Muscle of back (tissue), 11 donors: ENCODE results near the gene ST8SIA5. TPM values are rescaled to one million over a fixed set of nuclear protein-coding genes. Genes with fewer than 3 reads are reported as not detected.

Source experiments
- DNase-seq, 3 donors: peaks; one replicate each; pipeline versions ENCODE4 v3.0.0 to v3.0.0-alpha.2; 2013
- polyA plus RNA-seq, 10 donors: library from polyadenylated mRNA; unstranded; fragments of 120-200 nt; gene quantifications; one replicate each; pipeline ENCODE4 v1.2.1, GENCODE V29; 2013; ENCODE audit not compliant: insufficient read length in 10 of 10

The ST8SIA5 gene
- polyA plus RNA-seq, 10 donors: 3.4 to 7.6 (median 6.4) TPM

DNA sequence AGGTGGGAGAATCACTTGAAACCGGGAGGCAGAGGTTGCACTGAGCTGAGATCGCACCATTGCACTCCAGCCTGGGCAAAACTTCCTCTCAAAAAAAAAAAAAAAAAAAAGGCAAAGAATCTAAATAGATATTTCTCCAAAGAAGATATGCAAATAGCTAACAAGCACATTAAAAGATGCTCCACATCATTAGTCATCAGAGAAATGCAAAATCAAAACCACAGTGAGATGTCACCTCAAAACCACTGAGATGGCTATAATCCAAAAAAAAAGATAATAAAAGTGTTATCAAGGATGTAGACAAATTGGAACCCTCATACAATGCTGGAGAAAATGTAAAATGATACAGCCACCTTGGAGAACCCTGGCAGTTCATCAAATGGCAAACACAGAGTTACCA, 8.4 kb downstream of the ST8SIA5 start:
- DNase-seq: no peak

DNA sequence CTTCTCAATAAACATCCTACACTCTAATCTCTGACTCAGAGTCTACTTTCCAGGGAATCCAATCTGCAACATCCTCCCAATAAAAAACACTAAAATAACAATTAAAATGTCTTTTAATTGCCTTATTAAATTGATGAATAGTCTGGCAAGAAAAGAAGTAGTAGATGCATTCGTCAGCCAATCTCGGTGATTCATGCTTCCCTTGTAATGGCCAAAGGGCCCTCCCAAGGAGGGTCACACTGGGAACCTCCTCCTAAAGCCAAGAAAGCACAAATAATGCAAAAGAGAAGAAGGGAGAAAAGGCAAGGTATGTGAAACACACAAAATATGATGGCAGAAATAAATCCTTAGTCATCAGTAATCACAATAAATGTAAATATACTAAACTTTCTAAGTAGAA, 16.8 kb downstream of the ST8SIA5 start:
- no peak for DNase-seq

DNA sequence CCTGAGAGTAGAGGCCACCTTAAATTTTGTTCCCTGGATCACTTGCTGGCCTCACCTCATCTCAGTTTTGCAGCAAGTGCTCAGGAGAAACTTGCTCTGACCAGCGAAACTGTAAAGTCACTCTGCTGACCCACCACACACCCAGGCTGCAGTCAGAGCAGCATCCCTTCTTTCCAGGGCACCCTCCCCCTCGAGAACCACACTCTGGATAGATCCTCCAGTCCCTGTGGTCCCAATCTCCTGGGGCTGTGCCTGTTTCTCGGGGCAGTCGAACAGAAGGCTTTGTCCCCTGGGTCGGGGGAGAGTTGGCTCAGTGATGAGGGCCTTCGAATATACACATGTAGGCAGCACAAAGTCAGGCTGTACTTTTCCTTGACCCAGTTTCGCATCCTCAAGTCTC, 18.4 kb downstream of the ST8SIA5 start:
- DNase-seq: no peak

DNA sequence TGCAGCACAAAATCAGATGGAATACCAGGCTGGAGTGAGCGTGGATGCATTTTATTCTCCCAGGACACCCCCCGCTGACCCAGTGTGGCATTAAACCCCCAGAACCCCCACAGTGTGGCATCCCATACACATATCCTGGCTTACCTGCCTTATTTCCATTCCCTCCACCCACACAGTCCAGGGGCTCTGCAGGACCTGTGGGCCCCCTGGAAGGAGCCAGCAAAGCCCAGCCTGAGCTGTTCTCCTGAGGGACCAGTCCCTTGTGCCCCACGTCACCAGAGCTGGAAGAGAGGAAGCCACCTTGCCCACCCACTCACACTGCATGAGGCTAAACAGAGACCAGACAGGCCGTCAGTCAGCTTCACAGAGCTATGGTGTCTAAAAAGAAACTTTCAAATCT, 20.1 kb downstream of the ST8SIA5 start:
- no peak for DNase-seq

DNA sequence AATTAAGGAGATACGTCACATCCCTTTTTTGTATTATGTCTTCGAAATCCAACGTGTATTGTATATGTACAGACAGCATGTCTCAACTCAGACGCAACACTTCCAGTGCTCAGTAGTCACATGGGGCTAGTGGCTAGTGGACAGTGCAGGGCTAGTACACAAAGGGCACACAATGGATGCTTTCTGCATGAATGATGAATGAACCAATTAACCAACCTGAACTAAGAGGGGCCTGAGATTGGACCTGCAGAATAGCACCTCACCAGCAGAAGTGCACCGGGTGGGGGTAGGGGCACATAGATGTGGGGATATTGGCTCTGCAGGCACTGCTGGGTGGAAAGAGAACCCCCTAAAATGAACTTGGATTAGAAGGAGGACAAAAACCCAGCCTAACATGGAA, 20.7 kb downstream of the ST8SIA5 start:
- DNase-seq: no peak

DNA sequence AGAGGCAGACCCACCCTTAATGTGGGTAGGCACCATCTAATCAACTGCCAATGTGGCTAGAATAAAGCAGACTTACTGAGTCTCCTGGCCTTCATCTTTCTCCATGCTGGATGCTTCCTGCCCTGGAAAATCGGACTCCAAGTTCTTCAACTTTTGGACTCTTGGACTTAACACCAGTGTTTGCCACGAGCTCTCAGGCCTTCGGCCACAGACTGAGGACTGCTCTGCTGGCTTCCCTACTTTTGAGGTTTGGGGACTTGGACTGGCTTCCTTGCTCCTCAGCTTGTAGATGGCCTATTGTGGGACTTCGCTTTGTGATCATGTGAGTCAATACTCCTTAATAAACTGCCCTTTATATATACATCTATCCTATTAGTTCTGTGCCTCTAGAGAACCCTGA, 21.9 kb downstream of the ST8SIA5 start:
- no peak for DNase-seq

DNA sequence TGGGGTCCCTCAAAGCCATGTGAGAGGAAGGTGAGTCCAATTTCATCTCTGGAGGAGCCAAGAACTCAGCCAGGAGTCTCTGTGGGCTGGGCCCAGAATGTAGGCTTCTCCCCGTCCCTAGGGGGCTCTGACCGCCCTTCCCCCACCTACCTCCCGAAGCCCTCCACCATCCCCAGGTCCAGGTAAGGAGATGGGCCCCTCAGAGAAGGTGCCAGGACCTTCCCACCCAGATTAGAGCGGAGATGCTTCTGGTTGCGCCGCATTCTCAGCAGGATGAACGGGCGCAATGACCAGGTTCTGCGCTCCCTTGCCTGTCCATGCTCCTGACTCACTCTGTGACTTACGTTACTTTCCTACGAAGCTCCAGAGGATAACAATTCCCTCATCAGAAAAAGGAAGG, 23.0 kb downstream of the ST8SIA5 start:
- no peak for DNase-seq

DNA sequence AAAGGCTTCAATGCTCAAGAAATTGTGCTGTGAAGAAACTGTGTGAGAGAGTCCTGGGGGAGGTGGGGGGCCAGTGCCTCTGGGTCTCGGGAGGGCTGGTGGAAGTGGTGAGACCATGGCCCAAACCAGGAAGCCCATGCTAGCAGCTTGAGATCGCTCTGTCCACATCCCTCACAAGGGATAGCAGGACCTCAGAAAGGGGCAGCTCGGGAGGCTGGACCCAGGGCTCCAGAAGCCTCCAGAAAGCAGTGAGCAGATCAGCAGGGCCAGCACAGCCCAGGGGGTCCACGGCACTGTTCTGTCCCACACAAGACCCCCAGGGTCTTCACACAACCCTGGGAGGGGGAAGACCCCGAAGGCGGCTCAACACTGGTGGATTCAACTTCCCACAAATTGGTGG, 24.1 kb downstream of the ST8SIA5 start:
- no peak for DNase-seq

DNA sequence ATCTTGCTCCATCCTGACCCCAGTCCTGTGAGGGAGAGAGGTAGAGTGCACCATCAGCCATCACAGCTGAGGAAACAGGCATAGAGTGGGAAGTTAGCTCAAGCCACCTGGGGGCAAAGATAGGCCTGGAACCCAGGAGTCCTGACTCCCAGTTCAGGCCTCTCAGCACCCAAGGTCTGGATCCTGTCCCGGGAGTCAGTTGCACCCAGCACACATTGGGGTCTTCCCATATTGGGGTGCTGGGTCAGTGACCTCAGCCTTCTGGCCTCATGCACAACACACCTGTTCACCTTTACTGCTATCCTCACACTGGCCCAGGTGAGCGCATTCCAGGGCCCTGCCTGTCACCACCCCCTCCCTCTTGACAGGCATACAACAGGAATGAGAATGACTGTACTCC, 24.7 kb downstream of the ST8SIA5 start:
- DNase-seq: no peak

DNA sequence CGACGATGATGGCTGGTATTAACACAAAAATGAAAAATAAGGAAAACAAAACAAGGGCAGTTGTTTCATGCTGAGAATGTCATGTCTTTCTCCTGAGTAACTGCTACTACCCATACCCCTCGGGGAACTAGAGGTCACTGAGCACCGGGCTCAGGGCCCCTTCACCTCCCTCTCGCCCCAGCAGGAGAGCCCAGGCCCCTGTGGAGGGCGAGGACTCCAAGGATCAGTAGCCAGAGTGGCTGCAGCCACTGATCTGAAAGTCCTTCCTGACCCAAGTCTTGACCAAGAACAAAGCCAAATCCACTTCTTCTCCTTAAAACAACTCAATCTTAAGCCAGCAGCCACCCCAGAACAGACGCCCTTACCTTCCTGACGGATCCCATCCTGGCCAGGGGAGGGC, 25.5 kb downstream of the ST8SIA5 start:
- no peak for DNase-seq

DNA sequence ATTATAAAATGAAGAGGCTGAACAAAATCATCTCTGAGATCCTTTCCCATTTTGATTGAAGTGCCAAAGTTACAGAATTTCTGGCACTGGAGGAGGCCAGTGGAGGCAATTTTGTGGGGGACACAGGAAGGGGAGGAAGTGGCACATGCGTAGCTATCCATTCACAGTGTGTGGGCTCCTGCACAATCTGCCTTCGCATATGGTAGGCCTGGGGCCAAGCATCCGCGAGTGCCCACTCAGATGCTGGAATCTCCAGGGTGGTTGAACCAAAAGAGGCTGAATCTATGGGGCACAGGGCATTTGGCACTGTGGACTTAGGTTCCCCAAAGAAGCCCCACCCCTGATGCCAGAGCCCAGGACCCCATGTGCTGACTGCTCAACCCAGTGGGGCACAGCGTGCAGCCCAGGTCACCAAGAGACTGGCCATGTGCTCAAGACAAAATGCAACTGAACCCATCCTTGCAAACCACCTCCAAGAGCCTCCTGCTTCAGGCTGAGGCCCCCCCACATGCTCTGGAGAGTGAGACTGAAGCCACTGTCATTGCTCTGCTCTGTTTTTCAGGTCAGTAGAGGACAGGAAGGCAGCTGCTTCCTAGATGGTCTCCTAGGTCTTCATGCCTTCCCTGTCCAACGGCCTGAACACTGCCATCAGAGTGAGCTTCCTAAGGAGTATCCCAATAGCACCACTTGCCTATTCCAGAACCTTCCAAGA, 28.5 kb downstream of the ST8SIA5 start:
- DNase-seq: no peak

DNA sequence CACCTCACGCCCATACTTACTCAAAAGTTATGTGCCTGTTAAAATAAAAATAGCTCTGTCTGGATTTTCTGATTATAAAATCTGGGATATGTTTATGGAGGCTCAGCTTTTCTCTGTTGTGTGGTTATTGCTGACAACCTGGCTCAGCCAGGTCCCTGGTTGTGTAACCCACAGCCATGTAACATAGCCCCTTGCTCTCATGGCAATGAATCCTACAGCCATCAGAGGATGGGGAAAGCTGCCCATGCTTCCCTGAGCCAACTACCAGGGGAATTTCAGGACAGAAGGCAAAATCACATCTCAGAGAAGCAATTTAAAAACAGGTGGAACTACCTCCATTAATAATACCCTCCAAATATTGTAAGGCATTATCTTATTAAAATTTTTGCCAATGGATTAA, 29.7 kb downstream of the ST8SIA5 start:
- DNase-seq: no peak

DNA sequence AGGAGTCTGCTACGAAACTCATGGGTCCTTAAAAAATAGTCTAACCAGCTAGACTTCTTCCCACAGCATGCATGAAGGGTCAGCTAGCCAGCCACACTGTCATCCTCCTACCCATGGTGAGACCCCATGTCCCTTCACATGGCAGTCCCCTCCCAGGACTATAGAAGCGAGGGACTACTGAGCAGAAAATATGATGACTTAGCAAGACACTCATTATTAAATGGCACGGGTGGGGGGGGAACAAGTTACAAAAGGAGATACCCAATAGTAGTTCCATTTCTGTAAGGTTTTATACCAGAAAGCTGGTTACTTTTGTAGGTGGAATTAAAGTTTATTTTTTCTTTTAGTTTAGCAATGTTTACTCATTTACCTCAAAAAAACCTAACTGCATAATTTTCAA, 31.5 kb downstream of the ST8SIA5 start:
- no peak for DNase-seq

DNA sequence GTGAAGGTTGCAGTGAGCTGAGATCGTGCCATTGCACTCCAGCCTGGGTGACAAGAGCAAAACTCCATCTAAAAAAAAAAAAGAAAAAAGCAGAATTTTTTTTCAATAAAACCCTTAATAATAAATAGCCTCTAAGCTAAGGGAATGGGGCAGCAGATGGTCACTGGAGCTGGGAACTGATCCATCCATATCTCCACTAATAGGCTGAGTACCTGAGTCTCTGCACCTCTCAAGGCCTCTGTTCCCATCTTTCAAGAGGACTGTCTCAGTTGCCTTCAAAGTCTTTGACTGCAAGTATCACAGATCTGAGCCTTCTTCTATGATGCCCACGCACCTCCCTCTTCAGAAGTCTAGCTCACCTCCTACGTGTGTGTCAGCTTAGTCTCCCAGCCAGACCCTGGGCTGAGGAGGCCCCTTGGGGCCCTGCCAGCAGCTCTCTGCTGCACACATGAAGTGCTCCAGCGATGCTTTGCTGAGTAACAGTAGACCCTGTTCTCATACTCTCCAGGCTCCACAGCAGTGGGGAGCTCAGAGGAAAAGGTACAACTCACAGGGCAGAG, 32.9 kb downstream of the ST8SIA5 start:
- DNase-seq: no peak

DNA sequence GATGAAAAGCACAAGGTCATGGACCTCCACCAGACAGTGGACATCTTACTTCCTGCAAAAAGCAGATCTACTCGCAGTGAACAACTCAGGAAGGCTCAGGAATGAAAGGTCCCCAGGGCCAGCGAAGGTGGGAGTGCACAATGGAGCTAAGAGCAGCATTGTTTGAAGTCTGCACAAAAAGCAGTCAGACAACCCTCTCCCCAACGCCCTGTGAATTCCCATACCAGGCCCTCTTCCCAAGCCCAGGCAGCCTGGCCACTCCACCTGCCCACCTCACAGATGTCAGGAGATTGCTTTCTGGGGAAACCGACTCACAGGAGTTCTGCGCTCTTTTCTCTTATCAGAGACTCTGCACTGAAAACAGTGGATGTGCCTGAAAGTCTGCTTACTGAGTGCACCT, 34.8 kb downstream of the ST8SIA5 start:
- DNase-seq: no peak

DNA sequence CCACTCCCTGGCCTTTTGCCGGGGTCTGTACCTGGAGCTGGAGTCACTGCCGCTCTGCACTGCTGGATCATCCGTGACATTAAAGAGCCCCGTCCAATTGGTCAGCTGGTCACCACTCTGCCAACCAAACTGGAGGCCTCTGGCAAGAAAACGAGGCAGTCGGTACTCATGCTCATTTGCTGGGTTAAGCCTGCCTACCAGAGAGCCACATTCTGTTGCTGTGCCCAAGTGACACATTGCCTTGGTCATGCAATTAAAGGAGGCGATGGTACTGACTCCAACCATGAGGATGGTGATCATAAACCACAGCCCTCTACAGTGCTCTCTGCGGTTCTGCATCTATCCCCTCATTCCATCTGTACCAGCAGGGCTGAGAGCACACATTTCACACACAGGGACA, 35.5 kb downstream of the ST8SIA5 start:
- no peak for DNase-seq

DNA sequence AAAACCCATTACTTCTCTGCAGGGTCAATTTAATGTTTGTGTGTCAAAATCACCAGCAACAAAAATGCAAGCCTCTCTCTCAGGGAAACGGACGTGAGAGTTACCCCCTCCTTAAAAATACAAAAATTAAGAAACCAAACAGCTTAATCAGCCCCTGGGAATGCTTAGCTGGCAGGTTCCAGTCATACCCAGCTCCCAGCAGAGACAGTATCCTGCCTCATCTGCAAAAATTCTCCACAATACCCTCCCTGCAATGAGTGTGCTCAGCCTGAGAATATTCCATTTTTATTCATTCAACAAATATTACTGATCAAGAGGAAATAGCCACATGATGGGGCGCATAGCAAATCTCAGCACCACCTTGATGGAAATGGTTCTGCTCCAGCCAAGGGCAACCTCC, 36.3 kb downstream of the ST8SIA5 start:
- no peak for DNase-seq

DNA sequence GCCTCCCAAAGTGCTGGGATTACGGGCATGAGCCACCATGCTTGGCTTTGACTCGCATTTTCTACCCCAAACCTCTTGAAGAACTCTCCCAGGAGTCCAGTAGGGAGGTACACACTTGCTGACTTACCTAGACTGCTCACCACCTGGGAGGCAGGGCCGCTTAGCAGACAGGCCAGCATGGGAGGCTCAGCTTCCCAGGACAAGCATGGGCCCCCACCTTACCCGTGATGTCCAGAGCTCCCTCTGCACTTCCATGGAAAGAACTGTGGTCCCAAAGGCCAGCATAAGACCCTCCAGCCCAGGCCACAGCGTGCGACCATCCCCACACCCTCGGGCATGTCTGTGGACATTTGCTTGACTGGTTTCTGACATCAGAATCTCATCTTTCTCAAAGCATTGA, 36.8 kb downstream of the ST8SIA5 start:
- DNase-seq: no peak

DNA sequence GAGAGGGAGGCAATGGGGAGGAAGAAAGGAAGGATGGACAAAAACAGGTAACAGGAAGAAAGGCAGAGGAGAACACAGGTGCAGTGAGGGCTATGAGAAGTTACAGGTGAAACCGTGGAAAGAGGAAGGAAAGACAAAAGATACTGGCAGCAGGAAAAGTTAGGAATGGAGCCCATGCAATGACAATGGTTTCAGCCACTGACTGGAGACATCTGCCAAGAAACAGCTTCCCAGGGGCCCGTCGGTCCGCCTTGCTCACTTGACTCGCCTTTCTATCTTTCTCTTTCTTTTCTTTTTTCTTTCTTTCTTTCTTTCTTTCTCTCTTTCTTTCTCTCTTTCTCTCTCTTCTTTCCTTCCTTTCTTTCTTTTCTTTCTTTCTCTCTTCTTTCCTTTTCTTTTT, 37.5 kb downstream of the ST8SIA5 start:
- DNase-seq: no peak

DNA sequence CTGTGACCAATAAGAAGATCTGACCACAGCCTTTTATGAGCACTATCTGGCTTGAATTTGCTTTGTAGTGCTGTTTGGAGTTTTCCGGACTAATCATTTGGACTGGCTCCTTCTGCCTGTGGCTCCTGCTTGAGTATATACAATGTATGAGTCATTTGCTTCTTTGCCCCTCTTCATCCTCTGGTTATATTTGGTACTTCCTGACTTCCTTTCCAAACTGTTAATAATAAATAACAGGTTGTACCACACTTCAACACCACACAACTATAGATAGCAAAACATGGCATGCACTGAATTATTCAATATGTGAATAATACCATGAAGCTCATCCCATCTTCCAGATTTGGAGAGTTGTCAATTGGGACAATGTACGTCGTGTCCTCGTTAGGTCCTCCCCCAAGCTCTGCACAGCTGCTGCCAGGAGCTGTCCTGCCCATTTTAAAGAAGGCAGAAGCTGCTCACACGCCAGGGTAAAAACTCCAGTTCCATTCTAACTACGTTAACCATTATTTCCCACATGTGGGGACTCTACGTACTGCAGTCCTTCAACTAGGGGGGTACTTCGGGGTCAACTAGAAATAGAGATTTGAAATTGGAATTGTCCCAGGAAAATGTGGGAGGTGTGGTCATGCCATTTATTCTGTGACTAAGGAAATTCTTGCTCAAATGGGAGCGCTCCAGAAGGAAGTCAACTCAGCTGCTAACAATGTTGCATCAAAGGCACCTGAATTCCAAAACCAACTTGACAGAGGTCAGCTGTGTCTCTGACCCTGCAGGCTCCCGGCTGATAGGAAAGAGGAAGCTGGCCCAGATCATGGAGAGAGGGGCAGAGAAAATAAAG, 38.1 kb downstream of the ST8SIA5 start:
- no peak for DNase-seq

DNA sequence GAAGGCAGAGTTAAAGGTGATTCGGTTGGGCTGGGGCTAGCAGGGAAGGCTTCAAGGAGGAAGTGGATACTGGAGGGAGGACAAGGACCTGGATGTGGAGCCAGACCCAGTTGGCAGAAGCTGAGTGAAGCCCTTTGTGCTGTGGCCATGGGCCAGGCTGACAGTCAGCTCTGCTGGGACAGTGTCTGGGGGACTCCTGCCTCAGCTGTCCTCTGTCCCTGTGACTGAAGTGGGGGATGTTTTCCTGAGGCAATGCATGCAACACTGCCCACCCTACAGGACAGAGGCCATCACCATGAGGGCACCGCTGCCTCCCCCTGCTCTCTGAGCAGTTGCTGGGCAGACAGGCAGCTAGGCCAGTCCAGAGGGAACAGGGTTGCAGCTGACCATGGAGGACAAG, 40.0 kb downstream of the ST8SIA5 start:
- DNase-seq: no peak

DNA sequence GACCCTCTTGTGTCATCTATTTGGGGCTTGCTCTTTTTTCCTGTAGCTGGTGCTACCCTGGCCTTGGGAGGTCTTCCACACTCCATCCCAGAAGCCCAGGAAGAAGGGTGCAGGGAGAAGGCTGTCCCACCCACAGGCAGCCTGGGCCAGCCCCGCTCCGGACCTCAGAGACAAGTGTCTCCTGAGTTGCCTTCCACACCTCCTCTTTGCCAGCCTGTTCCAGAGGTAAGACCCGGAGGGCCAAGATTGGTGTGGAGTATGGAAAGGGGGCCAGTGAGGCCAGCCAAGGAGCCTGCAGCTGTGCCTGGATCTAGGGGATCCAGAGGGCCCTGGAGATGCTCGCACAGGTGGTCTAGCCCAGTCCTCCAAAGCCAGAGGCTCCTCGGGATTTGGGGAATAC, 40.5 kb downstream of the ST8SIA5 start:
- no peak for DNase-seq

DNA sequence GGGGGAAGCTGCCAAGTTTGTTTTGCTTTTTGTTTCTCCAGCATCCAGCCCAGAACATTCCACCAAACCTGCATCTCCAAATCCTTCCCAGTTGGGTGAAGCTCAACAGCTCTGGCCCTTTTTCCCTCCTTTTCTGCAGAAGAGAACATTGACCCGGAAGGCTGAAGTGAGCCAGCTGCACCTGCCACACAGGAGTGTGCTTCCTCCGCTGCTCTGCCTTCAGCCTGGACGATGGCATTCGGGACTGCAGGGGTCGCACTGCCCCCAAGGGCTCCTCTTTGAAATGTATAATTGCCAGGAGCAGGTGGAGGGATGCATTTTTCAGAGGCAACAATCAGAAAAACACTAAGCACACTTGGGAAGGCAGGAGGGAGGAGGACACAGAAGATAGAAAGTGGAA, 41.8 kb downstream of the ST8SIA5 start:
- no peak for DNase-seq
